ENCODE results near the gene SLC10A7.

- TF ChIP-seq CTCF (IDR thresholded peaks at IDR 0.05; ENCODE audit: insufficient read depth, low read length, poor library complexity, severe bottlenecking) (no peak), EZH2phosphoT487 (conservative IDR thresholded peaks at IDR 0.05; ENCODE audit: low read length) (no peak)
These were observed 253.9 kb downstream of the SLC10A7 start for GRCh38 chr4:146267826-146268225.

Measured in SU-DHL-6 (cell line).